Measurements from ENCODE around the gene SOX9.

GRCh38 chr17:72162569-72162968 lies 41.7 kb downstream of the SOX9 start:
- TF ChIP-seq ESRRA (IDR thresholded peaks at IDR 0.05; ENCODE audit: borderline replicate concordance, low read depth): no peak
- no peak for TF ChIP-seq CTCF (IDR thresholded peaks at IDR 0.05 in 2 of 3, conservative IDR thresholded peaks at IDR 0.05 in 1 of 3; ENCODE audit: insufficient read depth in 2 of 3, low read depth in 1 of 3, low read length in 3 of 3)
- TF ChIP-seq CHD4 (IDR thresholded peaks at IDR 0.05; ENCODE audit: insufficient read depth, insufficient replicate concordance, low read depth, low read length, poor library complexity, severe bottlenecking): no peak

Data from K562 (cell line).